ENCODE measurements around the gene LPCAT1.
A peak's percentile ranks its signal among the peaks of the same experiment; 100 is the strongest.
"Not testable (repeated sequence)": the region's sequence is repeated elsewhere in the genome, so short reads cannot be mapped to it uniquely, and the experiment has no call there.

LPCAT1 gene

DNA sequence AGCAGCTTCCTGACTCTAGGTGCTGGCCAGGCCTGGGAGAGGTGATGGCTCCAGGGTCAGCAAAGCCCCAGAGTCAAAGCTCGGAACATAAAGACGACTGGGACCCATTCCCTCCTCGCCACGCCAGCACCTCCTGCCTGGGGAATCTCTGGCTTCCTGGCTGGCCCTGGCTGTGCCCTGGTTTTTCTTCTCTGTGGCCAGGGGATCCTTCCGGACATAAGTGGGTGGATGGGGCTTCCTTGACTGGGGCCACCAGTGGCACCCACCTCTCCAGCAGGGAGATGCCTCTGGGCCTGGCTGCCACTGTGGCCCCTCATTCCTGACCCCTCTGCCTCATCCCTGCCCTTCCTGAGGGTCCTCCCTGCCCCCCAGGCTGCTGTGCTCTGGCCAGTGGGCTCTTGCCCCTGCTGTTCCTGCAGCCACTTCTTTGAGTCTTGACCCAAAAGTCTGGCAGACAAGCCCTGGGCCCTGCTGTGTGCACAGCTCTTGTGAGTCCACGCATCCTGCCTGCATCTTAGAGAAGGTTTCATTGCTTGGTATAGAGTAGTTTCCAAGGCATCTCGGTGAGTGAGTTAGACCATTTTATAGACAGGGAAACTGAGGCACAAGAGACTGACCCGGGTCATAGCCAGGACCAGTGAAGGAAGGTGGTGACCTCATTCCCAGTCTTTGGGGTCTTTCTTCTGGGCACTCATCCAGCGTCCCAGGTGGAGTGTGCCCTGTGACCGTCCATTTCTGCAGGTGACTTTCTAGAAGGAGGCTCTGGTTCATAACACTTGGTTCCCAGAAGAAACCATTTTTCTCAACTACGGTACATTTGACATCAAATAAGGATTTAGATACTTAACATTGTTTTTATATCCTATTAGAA lies 17.3 kb upstream of the LPCAT1 start:
- DNase-seq = no peak

DNA sequence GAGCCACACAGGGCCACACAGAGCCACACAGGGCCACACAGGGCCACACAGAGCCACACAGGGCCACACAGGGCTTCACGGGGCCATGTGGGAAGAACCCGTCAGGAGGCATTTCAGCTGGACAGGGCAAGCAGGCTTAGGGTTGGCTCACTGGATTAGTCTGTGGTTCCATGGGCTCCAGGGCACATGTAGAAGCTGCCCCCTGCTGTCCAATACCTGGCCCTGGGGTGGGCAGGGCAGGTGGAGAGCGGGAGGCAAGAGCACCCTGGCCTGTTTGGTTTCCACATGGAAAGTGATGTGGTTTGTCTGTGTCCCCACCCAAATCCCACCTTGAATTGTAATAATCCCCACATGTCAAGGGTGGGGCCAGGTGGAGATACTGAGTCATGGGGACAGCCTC lies 16.4 kb upstream of the LPCAT1 start:
- no peak for DNase-seq

DNA sequence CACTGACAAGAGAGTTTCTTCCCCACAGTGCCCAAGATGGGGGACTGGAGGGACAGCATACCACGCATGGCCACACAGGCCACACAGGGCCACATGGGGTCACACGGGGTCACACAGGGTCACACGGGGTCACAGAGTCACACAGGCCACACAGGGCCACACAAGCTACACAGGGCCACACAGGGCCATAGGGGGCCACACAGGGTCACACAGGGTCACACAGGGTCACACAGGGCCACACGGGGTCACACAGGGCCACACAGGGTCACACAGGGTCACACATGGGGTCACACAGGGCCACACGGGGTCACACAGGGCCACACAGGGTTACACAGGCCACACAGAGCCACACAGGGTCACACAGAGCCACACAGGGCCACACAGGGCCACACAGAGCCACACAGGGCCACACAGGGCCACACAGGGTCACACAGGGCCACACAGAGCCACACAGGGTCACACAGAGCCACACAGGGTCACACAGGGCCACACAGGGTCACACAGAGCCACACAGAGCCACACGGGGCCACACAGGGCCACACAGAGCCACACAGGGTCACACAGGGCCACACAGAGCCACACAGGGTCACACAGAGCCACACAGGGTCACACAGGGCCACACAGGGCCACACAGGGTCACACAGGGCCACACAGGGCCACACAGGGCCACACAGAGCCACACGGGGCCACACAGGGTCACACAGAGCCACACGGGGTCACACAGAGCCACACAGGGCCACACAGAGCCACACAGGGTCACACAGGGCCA lies 15.8 kb upstream of the LPCAT1 start:
- DNase-seq = not testable (repeated sequence)

DNA sequence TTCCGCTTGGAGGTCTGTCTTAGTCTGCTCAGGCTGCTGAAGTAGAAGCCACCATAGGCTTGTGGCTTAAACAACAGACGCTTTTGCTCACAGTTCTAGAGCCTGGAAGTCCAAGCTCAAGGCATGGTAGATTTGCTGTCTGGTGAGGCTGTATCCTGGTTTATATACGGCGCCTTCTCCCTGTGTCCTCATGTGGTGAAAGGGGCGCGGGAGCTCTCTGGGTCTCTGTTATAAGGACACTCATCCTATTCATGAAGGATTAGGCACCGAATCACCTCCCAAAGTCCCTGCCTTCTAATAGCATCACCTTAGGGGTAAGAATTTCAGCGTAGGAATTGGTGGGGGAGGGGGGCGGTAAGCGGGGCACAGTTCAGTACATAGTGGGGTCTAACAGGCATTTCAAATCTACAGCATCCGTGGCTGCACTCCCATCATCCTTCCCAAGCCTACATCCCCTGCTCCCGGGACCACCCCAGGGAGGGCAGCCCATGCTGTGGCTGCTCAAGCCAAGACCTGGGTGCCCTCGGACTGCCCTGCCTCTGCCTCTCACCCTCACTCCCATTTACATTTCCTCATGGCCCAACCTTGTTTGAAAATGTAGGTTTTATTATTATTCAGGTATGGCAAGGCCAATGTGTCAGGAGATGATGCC lies 15.1 kb upstream of the LPCAT1 start:
- no peak for DNase-seq

DNA sequence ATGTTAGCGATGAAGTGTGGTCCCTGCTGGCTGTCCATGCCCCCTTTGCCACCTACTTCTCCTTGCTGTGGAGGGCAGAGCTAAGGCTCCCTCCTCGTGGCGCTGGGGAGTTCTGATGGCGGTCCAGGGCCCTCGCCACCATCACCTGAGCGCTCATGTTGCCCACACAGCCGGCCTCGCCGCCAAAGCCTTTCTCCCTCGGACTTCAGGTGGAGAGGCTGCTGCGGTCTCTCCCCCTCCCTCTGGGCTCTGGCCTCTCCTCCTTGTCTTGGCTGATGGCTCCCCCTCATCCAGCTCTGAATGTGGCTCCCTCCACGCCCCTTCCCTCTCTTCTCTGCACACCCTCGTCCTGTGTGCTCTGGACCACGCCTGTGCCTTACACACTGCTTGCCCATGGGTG lies 14.5 kb upstream of the LPCAT1 start:
- DNase-seq = no peak

DNA sequence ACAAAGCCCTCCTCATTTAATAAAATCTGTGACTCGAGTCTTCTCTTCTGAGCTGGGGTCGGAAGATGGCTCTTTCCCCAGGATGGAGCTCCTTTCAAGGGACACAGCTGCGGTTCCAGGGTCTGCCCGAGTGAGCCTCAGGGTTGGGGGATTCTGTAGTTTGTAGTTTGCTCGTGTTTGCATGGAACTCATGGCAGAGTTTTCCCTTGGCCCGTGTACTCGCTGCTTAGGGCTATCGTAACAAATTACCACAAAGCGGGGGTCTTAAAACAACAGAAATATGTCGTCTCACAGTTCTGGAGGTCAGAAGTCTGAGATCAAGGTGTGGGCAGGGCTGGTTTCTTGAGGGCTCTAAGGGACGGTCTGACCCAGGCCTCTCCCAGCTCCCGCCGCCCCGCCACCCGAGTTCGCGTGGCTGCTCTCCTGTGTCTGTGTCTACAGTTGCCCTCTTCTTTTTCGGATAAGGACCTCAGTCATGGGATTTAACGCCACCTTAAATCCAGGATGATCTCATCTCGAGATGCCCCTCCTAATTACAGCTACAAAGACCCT lies 13.9 kb upstream of the LPCAT1 start:
- no peak for DNase-seq

DNA sequence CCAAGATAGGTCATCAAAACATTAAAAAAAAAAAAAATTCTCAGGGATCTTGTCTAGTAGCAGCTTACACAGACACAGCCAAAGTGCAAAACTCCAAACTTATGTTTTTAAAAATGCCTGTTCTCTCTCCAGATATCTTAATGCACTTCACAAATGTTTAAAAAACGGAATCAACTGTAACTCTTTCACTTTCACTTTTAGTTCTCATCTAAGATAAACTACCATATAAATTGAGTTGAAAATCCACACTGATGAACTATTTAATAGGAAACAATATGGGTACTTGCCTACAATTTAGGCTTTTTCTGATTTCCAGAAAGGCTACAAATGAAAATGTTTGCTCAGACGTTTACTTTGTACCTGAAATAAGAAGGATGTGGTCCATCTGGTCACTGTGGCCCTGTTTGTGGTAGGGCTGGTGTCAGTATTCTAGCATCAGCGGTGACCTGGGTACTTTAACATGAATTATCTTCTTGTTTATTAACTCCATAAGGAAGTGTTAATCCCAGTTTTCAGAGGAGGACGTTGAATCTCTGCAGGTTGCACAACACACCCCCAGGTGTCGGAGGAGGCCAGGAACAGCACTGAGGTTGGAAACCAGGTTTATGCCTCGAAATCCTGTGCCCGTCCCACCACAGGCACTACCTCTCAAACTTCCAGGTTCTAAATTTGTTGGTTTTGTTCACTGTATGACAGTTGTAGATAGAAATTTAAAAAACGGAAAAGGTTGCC lies 13.3 kb upstream of the LPCAT1 start:
- no peak for DNase-seq

DNA sequence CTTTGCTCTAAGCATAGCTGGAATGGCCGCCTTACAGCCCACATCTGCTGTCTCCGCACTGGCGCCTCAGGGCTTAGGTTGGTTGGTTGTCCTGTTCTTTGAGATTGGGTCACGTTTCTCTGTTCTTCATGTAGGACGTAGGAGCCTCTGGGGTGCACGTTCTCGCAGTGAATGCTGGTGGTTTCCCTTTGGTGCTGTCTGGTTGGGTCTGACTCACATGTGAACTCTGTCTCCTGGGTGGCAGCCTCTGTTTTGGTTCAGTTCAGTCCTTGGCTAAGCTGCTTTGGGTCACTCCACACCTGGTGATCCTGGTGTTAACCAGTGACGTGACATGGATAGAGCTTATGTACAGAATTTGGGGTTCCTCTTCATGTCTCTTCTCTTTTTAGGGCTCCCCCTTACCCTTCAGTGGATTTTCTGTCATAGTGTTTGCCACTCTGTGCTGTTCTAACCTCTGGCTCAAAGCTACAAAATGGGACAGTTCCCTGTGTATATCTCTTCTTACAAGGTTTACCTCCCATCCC lies 12.6 kb upstream of the LPCAT1 start:
- DNase-seq = peak; percentile 83

DNA sequence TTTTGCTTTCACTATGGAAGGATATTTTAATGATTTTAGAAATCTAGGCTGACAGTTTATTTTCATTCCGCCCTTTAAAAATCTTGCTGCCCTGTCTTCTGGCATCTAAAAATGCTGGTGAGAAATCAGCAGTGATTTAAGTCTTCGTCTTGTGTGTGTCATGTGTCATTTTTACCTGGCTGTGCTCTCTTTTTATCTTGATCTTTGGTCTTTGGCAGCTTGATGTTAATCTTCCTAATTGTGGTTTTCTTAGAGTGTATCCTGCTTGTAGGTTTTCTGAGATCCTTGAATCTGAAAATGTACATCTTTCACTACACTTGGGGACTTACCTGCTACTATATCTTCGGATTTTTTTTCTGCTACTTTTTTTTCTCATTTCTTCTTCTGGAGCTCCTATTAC lies 11.9 kb upstream of the LPCAT1 start:
- DNase-seq = no peak

DNA sequence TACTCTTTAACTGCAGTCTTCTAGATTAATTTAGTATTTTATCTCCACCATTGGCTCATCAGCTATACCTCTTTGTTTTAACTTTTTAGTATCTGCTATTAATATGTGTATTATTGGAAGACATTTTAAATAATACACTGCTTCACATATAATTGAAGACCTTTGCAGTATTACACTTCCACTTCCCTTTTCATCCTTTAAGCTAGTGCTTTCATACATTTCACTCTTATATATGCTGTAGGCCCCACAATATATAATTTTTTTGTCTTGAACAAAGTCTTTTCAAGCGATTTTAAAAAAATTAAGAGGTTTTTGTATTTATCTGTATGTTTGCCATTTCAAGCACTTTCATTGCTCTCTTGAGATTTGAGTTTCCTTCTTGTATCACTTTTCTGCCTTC lies 8.6 kb upstream of the LPCAT1 start:
- no peak for DNase-seq

DNA sequence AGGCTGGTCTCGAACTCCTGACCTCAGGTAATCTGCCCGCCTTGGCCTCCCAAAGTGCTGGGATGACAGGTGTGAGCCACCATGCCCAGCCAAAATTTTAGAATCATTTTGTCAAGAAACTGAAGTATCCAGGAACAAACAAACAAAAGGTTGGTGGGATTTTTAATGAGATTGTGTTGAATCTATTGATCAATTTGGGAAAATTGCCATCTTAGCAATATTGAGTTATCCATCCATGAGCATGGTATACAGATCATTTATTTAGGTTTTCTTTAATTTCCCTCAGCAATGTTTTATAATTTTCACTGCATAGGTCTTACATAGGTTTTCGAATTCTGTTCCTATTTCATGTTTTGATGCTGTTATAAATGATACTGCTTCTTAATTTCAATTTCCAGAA lies 5.7 kb upstream of the LPCAT1 start:
- no peak for DNase-seq

DNA sequence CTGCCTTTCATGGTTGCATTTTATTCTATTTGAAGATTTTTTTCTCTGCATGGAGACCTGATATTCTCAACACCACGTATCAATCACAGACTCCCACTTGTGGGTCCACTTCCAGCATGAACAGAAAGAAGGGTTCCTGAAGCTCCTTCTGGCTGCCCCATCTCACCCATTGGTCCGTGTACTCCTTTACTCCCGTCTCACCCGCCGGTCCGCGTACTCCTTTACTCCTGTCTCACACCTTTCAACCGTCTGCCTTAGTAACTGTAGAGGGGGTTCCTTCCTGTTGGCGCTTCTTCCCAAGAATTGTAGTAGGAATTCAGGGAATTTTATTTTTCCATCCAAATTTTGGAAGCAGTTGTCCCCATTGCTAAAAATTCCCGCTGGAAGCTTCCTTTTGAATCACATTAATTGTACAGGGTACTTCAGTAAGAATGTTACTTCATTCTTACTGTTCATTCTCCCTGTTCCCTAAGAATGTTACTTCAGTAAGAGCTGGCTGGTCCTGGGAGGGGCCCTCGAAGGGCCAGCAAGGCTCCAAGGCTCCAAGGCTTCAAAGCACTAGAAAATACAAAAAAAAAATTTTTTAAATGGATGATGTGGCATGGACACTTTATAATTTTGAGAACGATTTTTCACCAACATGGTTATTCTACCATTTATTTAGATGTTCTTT lies 3.9 kb upstream of the LPCAT1 start:
- no peak for DNase-seq

DNA sequence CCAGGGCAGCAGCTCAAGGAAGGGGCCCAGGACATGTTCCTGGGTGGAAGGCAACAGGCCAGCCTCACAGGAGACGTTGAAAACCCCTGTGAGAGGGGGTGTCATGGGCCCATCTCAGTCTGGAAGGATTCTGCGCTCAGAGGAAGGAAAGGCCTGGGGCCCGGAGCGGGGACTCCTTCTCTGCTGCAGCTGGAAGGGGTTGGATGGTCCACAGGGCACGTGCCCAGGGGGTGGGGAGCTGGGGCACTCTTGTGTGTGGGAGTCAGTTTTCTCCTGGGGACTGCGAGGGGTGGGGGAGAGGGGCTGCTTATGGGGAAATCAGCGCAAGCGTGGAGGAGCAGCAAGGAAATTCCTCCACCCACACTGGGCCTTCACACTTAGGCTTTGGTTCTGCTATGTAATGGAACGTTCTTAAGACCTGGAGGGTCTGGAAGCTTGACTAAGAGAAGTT lies 2.9 kb upstream of the LPCAT1 start:
- no peak for DNase-seq

DNA sequence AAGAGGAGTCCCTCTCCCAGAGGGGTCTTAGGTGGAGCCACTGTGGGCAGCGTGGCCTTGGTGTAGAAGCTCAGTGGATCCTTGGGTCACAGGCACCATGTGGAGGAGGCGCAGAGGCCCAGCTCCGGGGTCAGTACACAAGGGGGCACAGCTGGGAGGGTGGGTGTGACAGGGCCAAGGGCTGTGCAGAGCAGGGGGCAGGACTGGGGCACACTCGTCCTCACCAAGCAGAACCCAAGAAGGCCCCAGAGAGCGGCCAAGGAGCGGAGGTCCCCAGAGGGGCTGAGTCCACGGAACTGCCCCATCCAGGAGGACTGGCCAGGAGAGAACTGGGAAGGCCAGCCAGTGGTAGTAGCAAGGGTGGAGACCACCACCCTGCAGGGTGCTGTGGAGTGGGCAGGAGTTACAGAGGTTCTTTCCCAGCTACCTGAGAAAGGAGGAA lies 2.5 kb upstream of the LPCAT1 start:
- no peak for DNase-seq

DNA sequence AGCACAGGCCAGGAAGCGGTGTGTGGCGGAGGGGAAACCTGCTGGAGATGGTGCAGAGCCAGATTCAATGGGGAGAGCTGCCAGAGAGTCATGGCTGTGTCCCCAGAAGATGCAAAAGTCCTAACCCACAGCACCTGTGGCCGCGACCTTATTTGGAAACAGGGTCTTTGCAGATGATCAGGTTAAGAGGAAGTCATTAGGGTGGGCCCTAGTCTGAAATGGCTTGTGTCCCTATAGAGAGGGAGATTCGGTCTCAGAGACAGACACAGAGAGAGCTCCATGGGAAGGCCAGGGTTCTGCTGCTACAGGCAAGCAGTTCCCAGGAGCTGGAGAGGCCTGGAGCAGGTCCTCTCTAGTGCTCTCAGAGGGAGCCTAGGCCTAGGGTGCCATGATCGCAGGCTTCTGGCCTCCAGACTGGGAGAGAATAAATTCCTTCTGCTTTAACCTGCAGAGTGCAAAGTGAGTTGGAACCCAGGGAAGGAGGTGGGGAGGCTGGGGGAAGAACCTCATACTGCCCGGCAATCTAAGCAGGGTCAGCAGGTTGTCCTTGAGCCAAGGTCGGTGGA lies 1.9 kb upstream of the LPCAT1 start:
- DNase-seq = no peak

DNA sequence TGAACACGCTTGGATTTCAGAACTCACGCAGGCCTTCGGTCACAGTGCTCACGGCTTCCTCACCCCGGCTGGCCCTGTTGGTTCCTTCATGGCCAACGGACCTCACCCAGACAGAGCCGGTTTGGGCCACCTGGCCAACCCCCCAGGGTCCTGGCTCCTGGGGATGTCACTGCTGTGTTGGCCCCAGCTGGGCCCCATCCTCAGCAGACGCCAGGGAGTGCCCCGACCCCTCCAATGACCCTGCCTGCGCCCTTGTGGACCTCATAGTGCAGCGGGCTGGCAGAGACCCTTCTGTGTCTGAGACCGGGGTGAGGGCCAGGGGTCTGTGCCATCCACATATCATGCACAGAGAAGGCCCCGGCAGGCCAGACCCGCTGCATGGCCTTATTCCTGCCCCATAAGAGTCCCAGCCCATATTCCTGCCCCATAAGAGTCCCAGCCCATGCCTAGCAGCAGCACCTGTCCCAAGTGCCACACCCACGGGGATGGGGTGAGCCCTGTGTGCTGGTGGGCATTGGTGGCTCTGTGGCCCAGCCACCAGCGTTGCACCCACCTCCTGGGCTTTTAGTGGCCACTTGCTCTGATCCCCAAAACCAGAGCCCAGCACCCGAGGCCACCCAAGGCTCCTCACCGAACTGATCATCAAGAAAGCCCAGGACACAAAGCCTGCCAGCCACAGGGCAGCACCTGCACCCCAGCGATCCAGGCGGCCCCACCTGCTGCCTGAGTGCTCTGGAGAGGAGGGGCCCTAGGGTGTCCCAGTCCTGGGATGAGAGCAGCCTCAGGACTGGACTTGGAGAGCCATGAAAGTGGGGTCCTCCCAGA lies 1.3 kb upstream of the LPCAT1 start:
- DNase-seq = no peak

DNA sequence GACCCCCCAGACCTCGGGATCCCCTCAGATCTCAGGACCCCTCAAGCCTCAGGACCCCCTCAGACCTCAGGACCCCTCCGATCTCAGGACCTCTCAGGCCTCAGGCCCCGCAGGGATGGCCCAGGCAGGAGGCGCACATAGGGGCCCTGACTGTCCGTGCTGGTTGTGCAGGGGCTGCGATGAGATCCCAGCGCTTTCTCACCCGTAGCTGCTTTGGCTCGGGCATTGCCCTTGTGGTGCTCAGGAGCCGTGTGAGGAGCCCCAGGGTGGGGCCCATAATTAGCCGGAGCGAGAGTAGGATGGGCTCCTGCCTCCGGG lies 680 bp upstream of the LPCAT1 start:
- no peak for DNase-seq

DNA sequence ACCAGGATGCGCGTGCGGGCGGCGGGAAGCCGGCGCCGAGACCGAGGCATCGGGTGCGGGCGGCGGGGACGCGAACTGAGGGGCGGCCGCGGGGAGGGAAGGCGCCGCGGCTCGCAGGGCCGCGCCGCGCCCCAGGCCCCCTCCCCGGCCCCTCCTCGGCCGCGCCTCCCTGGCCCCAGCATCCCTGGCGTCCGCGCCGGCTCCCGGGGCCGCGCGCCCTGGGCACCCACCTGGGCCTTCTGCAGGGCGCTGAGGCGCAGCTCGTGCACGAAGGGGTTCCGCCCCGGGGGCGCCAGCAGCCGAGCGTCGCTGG lies 324 bp downstream of the LPCAT1 start:
- DNase-seq = no peak

DNA sequence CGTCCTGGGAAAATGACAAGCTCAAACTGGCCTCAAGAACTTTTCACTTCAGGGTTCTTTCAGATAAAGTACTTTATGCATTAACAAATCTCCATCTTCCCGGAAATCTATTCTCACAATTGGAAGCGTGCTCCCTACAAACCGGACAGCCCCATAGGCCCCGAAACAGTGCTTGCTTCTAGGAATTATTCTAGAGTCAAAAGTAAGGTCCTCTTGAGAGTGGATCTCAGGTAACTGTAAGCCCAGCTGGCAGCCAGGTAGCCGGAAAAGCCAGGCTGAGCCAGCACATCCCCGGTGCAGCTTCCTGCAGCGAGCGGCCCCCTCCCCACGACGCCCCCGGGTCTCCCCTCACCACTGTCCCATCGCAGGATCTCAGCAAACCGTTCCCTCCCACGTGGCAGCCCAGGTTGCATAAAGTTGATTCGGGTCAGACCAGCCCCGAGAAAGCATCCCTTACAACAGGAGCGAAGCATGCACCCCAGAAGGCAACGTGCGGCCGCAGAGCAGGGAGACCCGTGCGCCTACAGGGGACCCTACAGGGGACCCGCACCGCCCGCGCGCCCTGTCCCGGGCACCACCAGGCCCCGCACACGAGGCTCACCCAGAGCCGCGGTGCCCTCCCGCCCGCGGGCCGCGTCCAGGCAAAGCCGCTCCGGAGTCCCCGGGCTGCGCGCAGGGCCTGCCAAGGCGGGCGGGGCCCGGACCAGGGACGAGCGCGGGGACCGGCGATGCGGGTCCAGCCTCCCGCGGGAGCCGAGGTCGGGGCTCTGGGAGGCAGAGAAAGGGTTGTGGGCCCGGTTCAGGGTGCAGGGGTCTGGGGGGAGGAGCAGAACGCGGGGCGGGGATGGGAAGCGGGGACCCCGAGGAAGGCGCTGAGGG lies 920 bp downstream of the LPCAT1 start:
- DNase-seq = no peak
